AG09319 (cell line): ENCODE results near the gene CNGB1.
A peak's percentile ranks its signal among the peaks of the same experiment; 100 is the strongest.

Experiments used
- DNase-seq: peaks from one replicate; pipeline ENCODE4 v3.0.0-alpha.2; 2010; ENCODE audit warnings: low read depth; ENCODE audit errors: extremely low read depth
- CTCF ChIP-seq: IDR thresholded peaks from 2 replicates; pipeline ENCODE4 v1.5.1; 2011; ENCODE audit warnings: low read depth, mild to moderate bottlenecking, inconsistent platforms, low read length, moderate library complexity

The CNGB1 gene

GRCh38 chr16:57995721-57996405 lies 24.9 kb upstream of the CNGB1 start:
- TF ChIP-seq CTCF: no peak
- no peak for DNase-seq

GRCh38 chr16:57994778-57995177 lies 23.9 kb upstream of the CNGB1 start:
- TF ChIP-seq CTCF: peak; percentile 34
- no peak for DNase-seq

- DNase-seq: no peak
- TF ChIP-seq CTCF: no peak
These were observed 23.4 kb upstream of the CNGB1 start for GRCh38 chr16:57994361-57994760.

GRCh38 chr16:57993897-57994296 lies 23.0 kb upstream of the CNGB1 start:
- no peak for DNase-seq
- TF ChIP-seq CTCF: no peak

GRCh38 chr16:57993438-57993837 lies 22.5 kb upstream of the CNGB1 start:
- TF ChIP-seq CTCF: no peak
- DNase-seq: no peak

- DNase-seq: no peak
- no peak for TF ChIP-seq CTCF
These were observed 21.2 kb upstream of the CNGB1 start for GRCh38 chr16:57992084-57992483.

- TF ChIP-seq CTCF: no peak
- DNase-seq: no peak
These were observed 20.7 kb upstream of the CNGB1 start for GRCh38 chr16:57991551-57992059.
